EL (cell line): ENCODE results near the gene AMELX.
A peak's percentile ranks its signal among the peaks of the same experiment; 100 is the strongest.

ENCODE experiments used
- DNase-seq: peaks from one replicate; pipeline ENCODE4 v3.0.0-alpha.2; 2016

AMELX gene

DNA sequence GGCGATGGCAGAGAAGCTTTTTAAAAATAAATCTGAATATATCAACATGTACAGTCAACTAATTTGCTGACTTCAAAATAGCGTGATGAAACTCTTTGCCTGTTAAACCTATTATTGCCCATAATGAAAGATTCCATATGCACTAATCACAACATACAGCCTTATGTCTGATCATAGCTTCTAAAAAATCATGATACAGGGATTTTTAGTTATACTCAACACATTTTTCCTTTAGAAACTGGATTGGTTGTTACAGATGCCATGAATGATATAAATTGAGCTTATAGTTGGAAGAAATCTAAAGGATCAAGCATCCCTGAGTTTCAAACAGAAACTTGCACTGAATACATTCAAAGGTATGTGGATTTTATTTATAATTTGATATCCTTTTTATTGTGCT lies at the start of gene AMELX:
Gene AMELX (plus strand): TSS at position 301 of the 400 bp plus-strand sequence. CDS start 1,376 bp downstream, outside the sequence.
- DNase-seq = no peak

DNA sequence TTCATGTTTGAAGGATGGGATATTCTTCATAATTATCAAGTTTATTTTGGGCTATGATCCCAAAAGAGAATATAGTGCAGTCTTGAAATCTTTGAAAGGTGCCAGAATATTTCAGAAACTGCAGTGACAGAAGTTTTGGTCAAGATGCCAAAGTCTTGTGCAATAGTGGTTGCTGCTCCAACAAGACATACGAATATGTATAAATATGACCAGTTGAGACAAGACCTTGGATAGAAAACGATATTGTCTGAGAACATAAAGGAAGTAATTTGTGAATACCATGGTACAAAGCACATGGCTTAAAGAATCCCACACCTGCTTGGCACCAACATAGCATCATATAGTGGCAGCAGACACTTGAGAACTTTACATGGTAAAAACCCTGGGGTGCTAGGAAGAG lies 48.6 kb upstream of the AMELX start:
- DNase-seq = no peak

DNA sequence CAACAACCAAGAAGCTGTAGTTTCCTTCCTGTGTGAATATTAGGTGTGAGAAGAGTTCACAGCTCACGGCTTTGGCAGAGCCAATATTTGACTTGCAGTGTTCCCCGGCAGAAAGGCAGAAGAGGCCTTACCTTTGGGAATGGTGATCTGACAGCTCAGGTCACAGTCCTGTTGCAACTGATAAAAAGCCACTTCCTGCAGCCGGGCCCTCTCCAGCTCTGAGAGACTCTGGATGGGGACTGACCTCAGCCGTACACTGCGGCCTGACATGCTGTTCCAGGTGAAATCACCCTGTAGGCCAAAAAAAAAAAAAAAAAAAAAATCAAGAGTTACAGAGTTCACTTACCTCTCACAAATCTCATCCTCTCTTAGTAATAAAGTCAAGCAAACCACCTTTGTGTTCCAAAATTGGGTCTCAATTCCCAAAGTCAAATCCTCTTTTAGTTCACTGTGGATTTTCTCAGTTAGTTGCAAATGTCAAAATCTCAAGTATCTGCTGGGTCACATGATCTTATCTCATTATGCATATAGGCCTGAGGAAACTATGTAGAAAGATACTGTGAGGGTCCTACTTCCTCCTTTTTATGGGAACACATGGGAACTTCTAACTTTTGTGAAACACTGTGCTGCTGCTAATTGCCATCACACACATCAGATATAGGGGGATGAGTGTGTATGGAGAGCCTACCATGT lies 38.6 kb upstream of the AMELX start:
- no peak for DNase-seq

DNA sequence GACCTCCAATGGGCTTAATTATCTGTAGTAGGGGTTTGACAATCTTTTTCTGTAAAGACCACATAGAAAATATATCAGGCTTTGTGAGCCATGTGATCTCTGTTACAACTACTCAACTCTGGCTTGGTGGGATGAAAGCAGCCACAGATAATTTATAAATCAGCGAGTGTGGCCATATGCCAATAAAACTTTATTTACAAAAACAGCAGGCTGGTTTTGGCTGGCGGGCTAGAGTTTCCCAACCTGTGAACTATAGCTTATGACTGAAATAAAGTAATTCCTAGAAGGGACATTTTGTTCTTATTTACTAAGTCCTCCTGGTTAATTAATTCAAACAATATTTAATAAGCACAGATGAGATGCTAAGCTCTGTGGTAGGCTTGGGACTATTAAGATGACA lies 35.9 kb upstream of the AMELX start:
- DNase-seq = no peak

DNA sequence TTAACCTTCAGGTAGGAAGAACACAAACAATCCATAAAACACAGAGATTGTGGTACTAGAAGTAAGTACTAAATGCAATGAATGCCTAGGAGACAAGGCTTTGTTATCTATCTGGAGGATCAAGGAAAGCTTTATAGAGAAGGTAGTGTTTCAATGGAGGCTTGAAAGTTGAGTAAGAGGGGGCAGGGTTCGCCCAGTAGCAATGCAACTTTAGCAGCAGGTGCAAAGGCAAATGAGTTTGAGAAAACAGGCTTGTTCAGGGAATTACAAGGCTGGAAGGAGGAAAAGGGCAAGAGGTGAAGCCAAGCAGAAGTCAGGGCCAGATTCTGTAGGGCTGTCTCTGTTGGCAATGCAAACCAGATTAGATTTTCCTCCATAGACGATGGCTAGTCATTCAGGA lies 35.5 kb upstream of the AMELX start:
- DNase-seq = no peak

DNA sequence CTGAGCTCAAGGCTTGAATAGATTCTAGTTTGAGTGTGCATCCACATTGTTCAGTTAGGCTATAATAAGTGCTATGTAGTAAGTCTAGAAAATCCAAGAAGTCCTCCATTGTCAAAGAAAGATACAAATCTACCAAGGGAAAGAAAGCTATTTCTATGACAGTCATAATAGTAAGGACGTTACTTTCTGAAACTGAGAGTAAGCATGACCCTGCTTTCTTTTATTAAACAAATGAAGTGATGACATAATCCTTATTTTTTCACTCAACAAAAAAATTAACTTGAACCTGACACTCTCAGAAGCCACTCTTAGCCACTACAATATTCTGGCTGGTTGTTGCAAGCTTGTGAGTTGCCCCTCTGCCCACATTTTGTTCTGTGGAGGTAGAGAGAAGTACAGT lies 33.8 kb upstream of the AMELX start:
- DNase-seq = no peak

DNA sequence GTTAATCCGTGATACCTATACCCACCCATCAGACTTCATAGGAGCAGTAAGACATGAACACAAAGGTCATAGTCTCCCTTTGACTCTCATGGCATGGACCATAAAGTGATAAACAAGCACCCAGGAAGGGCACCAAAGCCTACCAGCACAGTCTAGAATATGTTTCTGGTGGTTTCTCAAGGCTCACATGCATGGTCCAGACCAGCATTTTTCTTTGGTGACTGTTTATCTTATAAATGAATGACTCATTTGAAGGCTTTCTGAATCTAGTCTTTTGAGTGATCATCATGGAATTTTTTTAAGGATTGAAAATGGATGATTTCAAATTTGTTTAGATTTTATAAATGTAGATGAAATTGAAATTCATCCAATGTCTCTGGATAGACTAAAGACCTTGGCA lies 32.0 kb upstream of the AMELX start:
- DNase-seq = peak; percentile 78

DNA sequence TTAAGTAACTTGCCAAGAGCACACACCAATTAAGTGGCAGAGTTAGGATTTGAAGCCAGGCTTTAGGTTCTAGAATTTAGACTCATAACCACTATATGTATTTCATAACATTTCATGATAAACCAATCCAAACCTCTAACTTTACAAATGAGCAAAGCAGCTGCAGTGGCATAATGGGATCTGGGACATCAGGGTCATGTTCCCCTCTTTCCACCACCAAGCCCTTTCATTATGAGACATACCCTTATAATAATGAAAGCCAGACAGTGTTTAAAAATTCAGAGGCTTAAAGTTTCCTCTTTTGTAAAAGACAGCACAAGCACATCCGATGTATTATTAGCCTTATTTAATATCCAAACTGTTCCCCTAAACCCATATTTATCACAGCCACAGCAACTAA lies 28.3 kb upstream of the AMELX start:
- DNase-seq = no peak

DNA sequence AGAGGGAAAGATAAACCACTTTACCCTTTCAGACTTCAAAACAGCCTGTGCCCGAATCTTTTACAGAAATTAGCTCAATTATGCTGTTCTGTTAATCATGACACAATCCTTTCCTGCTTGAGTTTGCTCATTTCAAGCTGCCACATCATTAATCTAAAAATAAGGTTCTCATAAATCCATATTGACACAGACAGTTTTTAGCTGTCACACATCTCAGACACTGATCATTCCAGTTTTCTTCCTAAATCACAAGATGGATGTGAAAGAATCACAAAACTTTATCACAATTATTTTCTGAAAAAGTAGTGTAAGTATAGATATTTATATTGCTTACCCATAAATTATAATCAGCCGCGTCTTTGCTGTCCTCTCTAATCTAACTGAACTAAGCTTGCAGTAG lies 27.9 kb upstream of the AMELX start:
- no peak for DNase-seq

DNA sequence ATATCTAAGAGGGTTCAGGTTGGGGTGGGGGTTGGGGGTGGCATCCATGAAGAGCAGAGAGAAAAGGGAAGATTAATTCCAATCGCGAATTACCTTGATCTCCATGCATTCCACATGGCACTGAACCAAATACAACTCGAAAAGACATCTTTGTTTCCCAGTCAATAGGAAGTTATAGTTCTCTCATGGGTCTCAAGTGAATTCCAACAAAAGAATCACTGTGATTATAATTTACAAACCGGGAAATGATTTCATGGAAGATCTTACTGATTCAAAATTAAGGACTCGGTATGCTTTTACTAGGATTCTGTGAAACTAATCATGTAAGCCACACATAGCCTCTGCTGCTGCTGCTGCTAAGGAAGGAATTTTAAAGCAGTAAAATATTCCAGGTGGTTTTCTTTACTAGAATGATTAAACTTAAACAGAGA lies 26.6 kb upstream of the AMELX start:
- no peak for DNase-seq

DNA sequence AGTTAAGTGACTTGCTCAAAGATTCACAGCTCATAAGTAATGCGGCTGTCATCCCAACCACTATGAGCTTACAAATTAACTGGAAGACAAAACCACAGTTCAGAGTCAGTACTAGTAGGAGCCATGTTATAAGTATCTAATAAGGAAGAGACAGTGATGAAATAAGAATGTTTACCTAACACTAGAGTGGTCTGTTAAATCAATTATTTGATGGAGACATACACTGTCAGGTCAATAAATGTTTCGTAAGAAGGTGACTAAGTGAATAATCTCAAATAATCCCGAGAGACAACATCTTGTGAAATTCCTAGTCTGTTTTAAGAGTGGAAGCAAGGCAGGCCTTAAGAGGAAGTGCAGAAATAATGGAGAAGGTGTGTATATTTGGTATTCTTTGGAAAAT lies 25.8 kb upstream of the AMELX start:
- DNase-seq = no peak

DNA sequence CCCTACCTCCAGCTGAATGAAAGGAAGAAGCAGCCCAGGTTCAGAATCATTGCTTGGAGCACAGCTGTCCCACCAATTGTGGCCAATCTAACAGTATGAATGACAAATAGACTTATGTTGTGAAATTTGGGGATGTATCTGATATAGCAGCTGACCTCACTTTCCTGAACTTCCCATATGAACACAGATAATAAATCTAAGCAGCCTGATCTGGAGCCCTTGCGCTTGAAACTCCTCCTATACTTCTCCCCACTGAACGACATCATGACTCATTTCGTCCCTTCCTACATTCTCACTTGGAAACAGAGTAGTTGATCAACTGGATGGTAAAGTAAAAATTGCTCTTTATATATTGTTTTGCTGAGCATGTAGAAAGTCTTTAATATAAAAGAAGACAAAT lies 24.2 kb upstream of the AMELX start:
- no peak for DNase-seq

DNA sequence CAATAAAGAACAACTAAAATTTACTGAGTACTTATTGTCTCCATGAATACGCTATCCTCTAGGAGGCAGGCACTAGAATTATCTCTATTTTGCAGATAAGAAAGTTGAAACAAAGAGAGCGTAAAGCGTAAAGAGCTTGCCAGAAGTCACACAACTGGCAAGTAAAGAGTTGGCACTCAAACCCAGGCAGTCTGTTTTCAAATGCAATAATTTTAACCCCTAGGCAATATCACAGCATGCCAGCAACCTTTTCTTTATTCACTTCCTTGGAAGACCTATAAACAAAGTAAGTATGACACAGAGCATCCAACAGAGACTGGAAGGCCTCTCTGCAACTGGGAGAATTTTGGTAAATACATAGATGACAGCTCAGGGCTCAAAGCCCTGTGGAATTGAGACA lies 23.2 kb upstream of the AMELX start:
- DNase-seq = no peak

DNA sequence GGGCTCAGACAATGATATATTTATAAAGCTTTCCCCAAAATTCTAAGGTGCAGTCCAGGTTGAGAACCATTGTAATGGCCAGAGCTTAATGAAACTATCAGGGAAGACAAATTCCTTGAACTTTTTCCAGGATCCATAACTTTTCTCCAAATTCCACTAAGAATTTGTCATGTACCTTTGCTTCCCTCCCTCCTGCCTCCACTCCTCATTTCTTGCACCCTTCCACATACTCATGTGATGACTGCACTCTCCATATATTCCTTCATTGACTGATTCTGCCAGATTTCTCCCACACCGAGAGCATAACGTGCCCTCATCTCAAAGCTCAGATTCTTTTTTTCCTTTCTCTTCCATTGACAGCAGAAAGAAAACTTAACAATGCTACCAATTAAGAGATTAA lies 20.9 kb upstream of the AMELX start:
- DNase-seq = peak; percentile 57

DNA sequence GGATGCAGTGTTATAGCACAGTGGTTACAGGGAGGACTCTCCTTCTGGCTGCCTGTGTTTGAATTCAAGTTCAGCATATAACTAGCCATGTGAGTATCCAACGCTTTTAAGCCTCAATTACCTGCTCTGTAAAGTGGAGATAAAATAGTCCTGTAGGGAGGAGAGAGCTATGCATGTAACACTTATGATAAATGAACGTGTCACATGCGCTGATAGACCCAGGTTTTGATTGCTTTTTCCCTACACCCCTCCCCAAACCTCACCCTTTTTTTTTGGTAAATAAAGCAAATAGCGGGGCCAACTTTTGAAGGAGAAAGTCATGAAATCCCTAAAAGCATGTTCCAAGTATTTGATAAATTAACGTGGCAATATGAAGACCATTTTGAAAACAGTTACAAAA lies 20.4 kb upstream of the AMELX start:
- no peak for DNase-seq

DNA sequence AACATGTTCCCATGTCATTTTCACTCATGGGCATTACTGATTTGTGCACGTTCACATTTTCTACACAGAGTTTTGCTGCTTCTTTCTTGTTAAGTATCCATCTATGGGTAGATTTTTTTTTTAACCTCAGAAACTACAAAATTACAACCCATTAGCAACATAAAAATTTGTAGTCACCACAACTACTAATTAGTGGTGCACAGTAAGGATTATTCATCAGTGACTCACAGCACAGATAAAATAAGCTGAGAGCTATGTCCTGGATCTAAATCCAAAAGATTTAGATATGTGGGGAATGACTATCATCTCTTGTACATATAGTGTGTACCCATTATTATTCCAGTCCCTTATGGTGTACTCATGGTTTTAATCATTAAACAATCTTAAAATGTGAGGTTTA lies 19.7 kb upstream of the AMELX start:
- peak; percentile 56 for DNase-seq

DNA sequence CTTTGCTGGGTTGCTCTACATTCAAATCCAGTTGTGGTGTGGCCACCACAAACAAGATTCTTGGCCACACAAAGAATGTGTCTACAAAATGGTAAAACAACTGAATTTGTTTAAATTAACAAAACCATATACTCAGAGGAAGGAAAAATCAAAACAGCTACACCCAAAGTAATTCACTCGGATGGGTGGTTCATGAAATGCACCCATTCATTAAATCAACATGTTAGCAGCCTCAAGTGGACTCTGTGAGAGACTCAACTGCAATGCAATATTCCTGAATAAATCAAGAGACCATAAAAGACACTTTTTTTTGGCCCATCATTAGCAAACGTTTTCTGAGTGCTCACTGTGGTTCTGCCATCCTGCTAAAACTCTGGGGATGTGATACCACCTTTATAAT lies 11.2 kb upstream of the AMELX start:
- DNase-seq = no peak

DNA sequence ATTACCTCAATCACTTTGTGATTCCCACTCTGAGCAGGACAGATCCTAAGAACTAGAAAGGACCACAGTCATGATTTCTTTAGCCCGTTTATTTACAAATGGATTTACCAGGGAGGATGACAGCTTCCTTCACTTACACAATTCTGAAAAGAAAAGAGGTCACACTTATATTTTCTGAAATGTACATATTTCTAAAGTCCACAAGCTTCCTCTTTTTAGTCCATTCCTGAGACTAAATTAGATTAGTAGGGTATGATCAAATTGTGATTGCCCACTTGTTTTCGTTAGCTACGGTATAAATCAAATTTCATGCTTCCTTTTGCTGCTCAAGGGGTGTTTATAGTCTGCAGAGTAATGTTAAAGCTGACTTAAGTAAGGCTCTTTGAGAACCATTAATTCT lies 7.6 kb upstream of the AMELX start:
- DNase-seq = no peak

DNA sequence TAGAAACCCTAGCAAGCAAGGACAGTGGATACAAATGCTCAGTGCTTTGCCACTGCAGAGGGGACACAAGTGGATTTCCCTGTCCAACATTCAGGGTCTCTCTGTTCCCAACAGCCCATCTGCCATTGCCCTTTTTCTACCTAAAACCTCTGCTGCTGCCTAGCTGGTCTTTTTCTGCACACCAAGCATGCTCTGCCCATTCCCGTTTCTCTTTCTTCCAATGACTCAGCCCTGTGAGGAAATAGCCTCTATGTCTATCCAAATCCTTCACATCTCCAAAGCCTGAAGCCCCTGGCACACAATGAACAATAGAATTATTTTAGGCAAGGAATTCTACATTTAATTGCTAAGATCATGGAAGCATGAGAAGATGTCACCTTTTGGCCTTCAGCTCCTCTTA lies 5.7 kb upstream of the AMELX start:
- no peak for DNase-seq

DNA sequence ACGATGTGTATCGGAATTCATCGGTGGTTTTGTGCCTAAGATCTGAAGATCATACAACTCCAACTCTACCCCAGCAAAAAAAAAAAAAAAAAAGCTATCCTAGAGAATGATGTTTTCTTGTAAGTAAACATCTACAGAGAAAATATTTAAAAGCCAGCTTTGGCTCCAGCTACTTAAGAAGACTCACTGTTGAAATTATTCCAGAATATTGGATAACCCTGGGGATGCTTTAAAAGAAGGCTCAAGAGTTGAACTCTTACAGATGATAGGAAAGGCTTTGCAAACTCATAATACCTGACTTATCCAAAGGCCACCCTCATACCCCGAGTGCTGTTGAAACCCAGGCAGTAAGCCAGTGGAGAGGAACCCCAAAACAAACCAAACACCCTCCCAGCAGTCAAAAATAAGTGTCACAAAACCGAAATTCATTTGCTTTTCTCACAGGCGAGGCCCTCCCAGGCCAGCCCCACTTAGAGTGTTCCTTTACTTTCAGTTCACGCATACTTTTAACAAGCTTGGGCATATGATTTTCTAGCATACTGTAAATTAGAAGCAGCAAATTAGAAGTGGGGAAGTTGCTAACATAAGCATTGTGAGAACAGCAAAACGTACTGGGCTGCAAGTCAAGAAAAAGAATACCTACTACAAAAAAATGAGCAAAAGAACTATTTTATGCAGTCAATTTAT lies 2.7 kb upstream of the AMELX start:
- no peak for DNase-seq

DNA sequence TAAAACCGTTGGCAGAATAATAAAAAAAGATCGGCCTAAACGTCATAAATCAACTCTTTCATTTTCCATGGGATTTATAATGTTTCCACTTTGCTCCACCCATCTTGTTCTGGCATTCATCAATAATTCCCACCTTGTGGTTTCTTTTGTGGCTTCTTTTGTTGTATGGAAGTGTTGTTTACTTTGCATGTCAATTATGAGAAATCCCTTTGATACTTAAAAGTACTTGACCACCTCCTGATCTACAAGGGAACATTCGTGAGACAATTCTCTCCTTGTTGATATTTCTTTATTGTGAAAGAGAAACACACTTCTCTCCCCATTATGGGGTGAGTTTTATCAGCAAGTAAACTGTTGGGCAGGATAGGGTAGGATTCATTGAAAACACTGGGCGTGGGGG lies 2.8 kb downstream of the AMELX start:
- DNase-seq = no peak

DNA sequence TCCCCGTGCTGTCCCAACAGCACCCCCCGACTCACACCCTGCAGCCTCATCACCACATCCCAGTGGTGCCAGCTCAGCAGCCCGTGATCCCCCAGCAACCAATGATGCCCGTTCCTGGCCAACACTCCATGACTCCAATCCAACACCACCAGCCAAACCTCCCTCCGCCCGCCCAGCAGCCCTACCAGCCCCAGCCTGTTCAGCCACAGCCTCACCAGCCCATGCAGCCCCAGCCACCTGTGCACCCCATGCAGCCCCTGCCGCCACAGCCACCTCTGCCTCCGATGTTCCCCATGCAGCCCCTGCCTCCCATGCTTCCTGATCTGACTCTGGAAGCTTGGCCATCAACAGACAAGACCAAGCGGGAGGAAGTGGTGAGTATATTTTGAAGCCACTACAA lies 5.4 kb downstream of the AMELX start:
- DNase-seq = no peak

DNA sequence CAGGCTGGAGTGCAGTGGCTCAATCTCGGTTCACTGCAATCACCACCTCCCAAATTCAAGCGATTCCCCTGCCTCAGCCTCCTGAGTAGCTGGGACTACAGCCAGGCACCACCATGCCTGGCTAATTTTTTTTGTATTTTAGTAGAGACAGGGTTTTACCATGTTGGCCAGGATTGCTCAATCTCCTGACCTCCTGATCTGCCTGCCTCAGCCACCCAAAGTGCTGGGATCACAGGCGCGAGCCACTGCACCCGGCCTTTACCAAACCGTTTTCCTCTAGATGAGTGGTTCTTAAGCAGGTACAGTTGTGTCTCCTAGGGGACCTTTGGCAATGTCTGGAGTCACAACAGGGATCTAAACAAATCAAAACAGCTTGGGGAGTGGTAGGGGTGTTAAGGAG lies 11.6 kb downstream of the AMELX start:
- no peak for DNase-seq

DNA sequence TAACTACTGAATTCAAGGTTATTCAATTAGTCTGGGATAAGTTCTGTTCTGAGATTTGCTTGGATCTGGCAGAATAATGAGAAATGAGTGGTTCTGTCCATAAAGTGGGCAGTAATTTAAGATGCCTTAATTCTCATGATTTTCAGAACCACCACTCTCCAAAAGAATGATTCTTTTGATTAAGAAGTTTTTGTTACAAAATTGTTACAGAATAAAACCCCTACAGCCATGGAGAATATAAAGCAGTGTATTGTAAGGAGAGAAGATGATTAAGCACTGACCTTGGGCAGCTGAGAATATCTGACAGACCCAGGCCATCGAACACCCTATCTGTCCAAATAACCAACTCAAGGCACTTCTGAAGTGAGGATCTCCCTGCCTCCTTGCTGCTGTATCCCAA lies 12.4 kb downstream of the AMELX start:
- DNase-seq = no peak

DNA sequence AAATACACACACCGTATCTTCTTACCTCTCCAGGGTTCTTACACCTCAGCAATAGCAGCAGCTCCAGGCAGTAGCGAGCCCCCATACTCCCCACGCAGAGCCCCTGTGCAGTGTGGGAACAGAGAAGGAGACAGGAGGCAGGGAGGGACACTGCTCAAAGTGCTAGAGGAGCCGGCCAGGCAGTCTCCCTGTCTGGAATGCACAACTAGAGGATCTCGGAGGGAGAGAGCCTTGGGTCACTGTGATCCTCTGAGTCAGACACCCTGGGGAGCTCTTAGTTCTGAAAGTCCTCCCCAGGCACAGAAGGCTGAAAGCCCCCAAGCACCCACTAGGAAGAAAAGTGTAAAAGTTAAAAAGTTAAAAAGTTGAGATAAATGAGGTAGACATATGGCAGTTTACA lies 16.0 kb downstream of the AMELX start:
- peak; percentile 26 for DNase-seq
